ENCODE measurements around the gene NUSAP1. TPM values are rescaled to one million over a fixed set of nuclear protein-coding genes. Genes with fewer than 3 reads are reported as not detected.

Gene NUSAP1
- total RNA-seq, 1 experiment from 2014 or later, result 190 TPM

GRCh38 chr15:41283653-41284426 is 48.8 kb upstream of the NUSAP1 start:
- no peaks in the 10 kb centered on the region for H4K20me1 ChIP-seq (ENCODE audit: insufficient read depth)
- H3K27me3 ChIP-seq (ENCODE audit: insufficient read depth, low read depth), result no peaks in the 10 kb centered on the region
- H3K4me2 ChIP-seq, result peak overlapping the region; percentile 81
- BruUV-seq (replicated peaks), result no TSS peak
- no peaks in the 10 kb centered on the region for H3K9me2 ChIP-seq (ENCODE audit: insufficient read depth)
- no peaks in the 10 kb centered on the region for H3K9me3 ChIP-seq (ENCODE audit: insufficient read depth, low read depth)
- peak; percentile 90 to 95 for DNase-seq
- no peak for TF ChIP-seq EZH2 (IDR thresholded peaks at IDR 0.05; ENCODE audit: low read depth)
- no peak for TF ChIP-seq CTCF (conservative IDR thresholded peaks at IDR 0.05)
- intact Hi-C loops (cut with micrococcal nuclease; ENCODE audit: unreplicated experiment), result loop anchor here (5.0 kb wide), 1 partner anchor 48 kb away; the partner anchor contains the start of genes NUSAP1 and OIP5
- H3K27ac ChIP-seq, result peak overlapping the region; percentile 59
- H3K36me3 ChIP-seq (ENCODE audit: low read depth), result peaks cover 25% of the 10 kb centered on the region
- H3K4me3 ChIP-seq, result peak overlapping the region; percentile 79
- peaks cover 32% of the 10 kb centered on the region for H3K4me1 ChIP-seq (replicated peaks; ENCODE audit: insufficient read depth)
- POLR2A ChIA-PET (ENCODE audit: unreplicated experiment), result interaction anchor here (0.5 to 0.7 kb wide), 2 partner anchors 17 to 414 kb away, joined by 3 to 13 read pairs; no protein-coding TSS in a partner anchor
- CTCF ChIA-PET, result no interaction called here
- H3K79me2 ChIP-seq (ENCODE audit: low read depth), result peaks cover 45% of the 10 kb centered on the region
- peaks cover 30% of the 10 kb centered on the region for H3F3A ChIP-seq (ENCODE audit: insufficient read depth, low read depth)
- H2AFZ ChIP-seq, result peak overlapping the region; percentile 82

GRCh38 chr15:41284427-41285177 is 48.1 kb upstream of the NUSAP1 start:
- TF ChIP-seq EZH2 (IDR thresholded peaks at IDR 0.05; ENCODE audit: low read depth) (no peak), CTCF (conservative IDR thresholded peaks at IDR 0.05) (no peak)
- DNase-seq, result no peak
- no peaks in the 10 kb centered on the region for H3K9me3 ChIP-seq (ENCODE audit: insufficient read depth, low read depth)
- no peaks in the 10 kb centered on the region for H4K20me1 ChIP-seq (ENCODE audit: insufficient read depth)
- peaks cover 32% of the 10 kb centered on the region for H3K4me1 ChIP-seq (replicated peaks; ENCODE audit: insufficient read depth)
- H3K79me2 ChIP-seq (ENCODE audit: low read depth), result peaks cover 46% of the 10 kb centered on the region
- H3K36me3 ChIP-seq (ENCODE audit: low read depth), result peaks cover 27% of the 10 kb centered on the region
- ChIA-PET CTCF (interaction anchor here (0.7 kb wide), 2 partner anchors 211 to 407 kb away, joined by 7 to 10 read pairs; no protein-coding TSS in a partner anchor), POLR2A (ENCODE audit: unreplicated experiment) (interaction anchor here (0.5 kb wide), 1 partner anchor 16 kb away, joined by 13 read pairs; no protein-coding TSS in a partner anchor)
- H3K27ac ChIP-seq, result peak overlapping the region; percentile 56
- peak overlapping the region; percentile 81 for H3K4me2 ChIP-seq
- peak overlapping the region; percentile 79 for H3K4me3 ChIP-seq
- intact Hi-C loops (cut with micrococcal nuclease; ENCODE audit: unreplicated experiment), result loop anchor here (1.0 to 5.0 kb wide), 2 partner anchors 48 to 53 kb away; partner anchors contain the start of genes CHP1, NUSAP1 and OIP5
- H3K27me3 ChIP-seq (ENCODE audit: insufficient read depth, low read depth), result no peaks in the 10 kb centered on the region
- H2AFZ ChIP-seq, result peak overlapping the region; percentile 82
- TSS peak; percentile 31 for BruUV-seq (replicated peaks)
- H3K9me2 ChIP-seq (ENCODE audit: insufficient read depth), result no peaks in the 10 kb centered on the region
- peaks cover 30% of the 10 kb centered on the region for H3F3A ChIP-seq (ENCODE audit: insufficient read depth, low read depth)

- H3K4me1 ChIP-seq (replicated peaks; ENCODE audit: insufficient read depth), result peaks cover 32% of the 10 kb centered on the region
- TF ChIP-seq CTCF (conservative IDR thresholded peaks at IDR 0.05) (no peak), EZH2 (IDR thresholded peaks at IDR 0.05; ENCODE audit: low read depth) (no peak)
- BruUV-seq (replicated peaks), result no TSS peak
- peaks cover 30% of the 10 kb centered on the region for H3F3A ChIP-seq (ENCODE audit: insufficient read depth, low read depth)
- H3K27ac ChIP-seq, result peak overlapping the region; percentile 56
- H3K4me2 ChIP-seq, result peak overlapping the region; percentile 81
- H2AFZ ChIP-seq, result no peak overlapping the region
- H3K9me2 ChIP-seq (ENCODE audit: insufficient read depth), result no peaks in the 10 kb centered on the region
- H3K27me3 ChIP-seq (ENCODE audit: insufficient read depth, low read depth), result no peaks in the 10 kb centered on the region
- no peaks in the 10 kb centered on the region for H3K9me3 ChIP-seq (ENCODE audit: insufficient read depth, low read depth)
- DNase-seq, result no peak
- H3K36me3 ChIP-seq (ENCODE audit: low read depth), result peaks cover 27% of the 10 kb centered on the region
- peak overlapping the region; percentile 79 for H3K4me3 ChIP-seq
- ChIA-PET POLR2A (ENCODE audit: unreplicated experiment) (no interaction called here), CTCF (interaction anchor here (0.7 kb wide), 2 partner anchors 212 to 407 kb away, joined by 7 to 10 read pairs; no protein-coding TSS in a partner anchor)
- intact Hi-C loops (cut with micrococcal nuclease; ENCODE audit: unreplicated experiment), result loop anchor here (1.0 kb wide), 1 partner anchor 54 kb away; the partner anchor contains the start of gene CHP1
- H3K79me2 ChIP-seq (ENCODE audit: low read depth), result peaks cover 46% of the 10 kb centered on the region
- H4K20me1 ChIP-seq (ENCODE audit: insufficient read depth), result no peaks in the 10 kb centered on the region
Measured at GRCh38 chr15:41285285-41285684, 47.4 kb upstream of the NUSAP1 start.

Data from PC-9 (cell line).